ENCODE results near the gene ELP6.

DNA sequence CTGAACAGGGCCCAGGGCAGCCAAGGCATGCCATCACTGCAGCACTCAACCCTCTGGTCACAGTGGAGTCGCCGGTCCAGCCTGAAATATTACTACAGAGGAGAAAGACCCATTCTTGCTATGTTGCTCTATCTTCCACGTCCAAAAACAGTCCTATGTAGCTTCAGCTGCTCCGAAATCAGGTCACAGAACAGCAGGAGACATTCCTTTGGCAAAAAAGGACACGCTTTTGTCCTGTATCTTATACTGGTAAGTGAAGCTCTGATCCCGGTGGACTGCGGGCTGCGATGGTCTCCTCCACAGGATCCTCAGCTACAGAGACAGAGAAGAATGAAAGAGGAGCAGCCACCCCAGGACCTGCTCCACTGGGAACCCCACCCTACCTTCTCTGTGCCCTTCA, 17.6 kb downstream of the ELP6 start:
- no peak for TF ChIP-seq CTCF (IDR thresholded peaks at IDR 0.05 in 4 of 5, conservative IDR thresholded peaks at IDR 0.05 in 1 of 5)
- no peak for TF ChIP-seq POLR2A (IDR thresholded peaks at IDR 0.05)
